ENCODE results near the gene EFHD2. TPM values are rescaled to one million over a fixed set of nuclear protein-coding genes. Genes with fewer than 3 reads are reported as not detected.

The EFHD2 gene
- total RNA-seq, 4 donors from 2014 or later, result 12.1 to 32.5 (median 20.4) TPM

DNA sequence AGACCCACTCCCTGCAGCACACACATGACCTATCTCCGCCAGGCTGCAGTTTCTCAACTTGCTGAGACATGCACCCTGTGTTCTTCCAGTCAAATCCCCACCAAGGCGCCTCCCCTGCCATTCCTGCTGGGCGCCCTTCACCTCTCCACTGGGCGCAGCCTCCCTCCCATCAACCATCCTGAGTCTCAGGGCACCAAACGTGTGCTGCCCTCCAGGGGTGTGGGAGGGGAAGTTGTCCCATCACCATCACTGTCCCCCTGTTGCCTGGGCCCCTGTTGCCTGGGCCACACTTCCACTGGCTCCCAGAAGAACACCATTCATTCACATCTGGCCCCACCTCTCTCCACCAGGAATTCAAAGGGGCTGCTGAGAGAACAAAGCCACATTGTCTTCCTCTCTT, 44.9 kb upstream of the EFHD2 start:
- Histone ChIP-seq H3K4me3 (no peak overlapping the region), H3K36me3 (no peaks in the 10 kb centered on the region), H3K9me3 (no peaks in the 10 kb centered on the region), H3K4me1 (no peaks in the 10 kb centered on the region), H3K27me3 (no peaks in the 10 kb centered on the region), H3K27ac (no peak overlapping the region)
- DNase-seq, result no peak
- intact Hi-C loops (cut with DNase I; ENCODE audit: low total_unique reads), result no loop called here
- TF ChIP-seq CTCF (IDR thresholded peaks at IDR 0.05) (no peak), POLR2A (IDR thresholded peaks at IDR 0.05) (no peak)

GRCh38 chr1:15368888-15369287, 40.8 kb upstream of the EFHD2 start:
- intact Hi-C loops (cut with DNase I; ENCODE audit: low total_unique reads), result no loop called here
- H3K9me3 ChIP-seq, result no peaks in the 10 kb centered on the region
- no peak for DNase-seq
- TF ChIP-seq POLR2A (IDR thresholded peaks at IDR 0.05) (no peak), CTCF (IDR thresholded peaks at IDR 0.05) (no peak)
- no peak overlapping the region for H3K27ac ChIP-seq
- H3K4me1 ChIP-seq, result peaks cover 0 to 6% of the 10 kb centered on the region in 2 donors
- H3K4me3 ChIP-seq, result no peak overlapping the region
- no peaks in the 10 kb centered on the region for H3K27me3 ChIP-seq
- no peaks in the 10 kb centered on the region for H3K36me3 ChIP-seq

DNA sequence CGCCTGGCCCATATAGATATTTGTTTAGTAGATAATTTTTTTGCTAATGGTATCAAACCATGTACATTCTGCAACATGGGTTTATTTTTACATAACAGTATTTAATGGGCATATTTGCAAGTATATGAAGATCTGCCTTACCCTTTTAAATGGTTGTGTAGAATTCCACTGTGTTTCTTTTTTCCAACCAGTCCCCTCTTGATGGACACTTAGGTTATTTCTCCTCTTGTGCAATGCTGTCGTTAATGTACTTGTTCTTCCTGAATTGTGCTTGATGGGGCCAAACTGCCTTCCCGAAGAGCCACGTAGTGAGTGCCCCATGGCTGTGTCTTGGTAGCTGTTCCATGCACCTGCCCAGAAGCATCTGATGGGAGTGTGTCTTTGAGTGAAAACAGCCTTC, 39.4 kb upstream of the EFHD2 start:
- Histone ChIP-seq H3K36me3 (no peaks in the 10 kb centered on the region), H3K4me3 (no peak overlapping the region), H3K9me3 (no peaks in the 10 kb centered on the region), H3K27me3 (no peaks in the 10 kb centered on the region), H3K4me1 (peaks cover 0 to 6% of the 10 kb centered on the region in 2 donors), H3K27ac (no peak overlapping the region)
- no peak for DNase-seq
- intact Hi-C loops (cut with DNase I; ENCODE audit: low total_unique reads), result no loop called here
- TF ChIP-seq POLR2A (IDR thresholded peaks at IDR 0.05) (no peak), CTCF (IDR thresholded peaks at IDR 0.05) (no peak)

DNA sequence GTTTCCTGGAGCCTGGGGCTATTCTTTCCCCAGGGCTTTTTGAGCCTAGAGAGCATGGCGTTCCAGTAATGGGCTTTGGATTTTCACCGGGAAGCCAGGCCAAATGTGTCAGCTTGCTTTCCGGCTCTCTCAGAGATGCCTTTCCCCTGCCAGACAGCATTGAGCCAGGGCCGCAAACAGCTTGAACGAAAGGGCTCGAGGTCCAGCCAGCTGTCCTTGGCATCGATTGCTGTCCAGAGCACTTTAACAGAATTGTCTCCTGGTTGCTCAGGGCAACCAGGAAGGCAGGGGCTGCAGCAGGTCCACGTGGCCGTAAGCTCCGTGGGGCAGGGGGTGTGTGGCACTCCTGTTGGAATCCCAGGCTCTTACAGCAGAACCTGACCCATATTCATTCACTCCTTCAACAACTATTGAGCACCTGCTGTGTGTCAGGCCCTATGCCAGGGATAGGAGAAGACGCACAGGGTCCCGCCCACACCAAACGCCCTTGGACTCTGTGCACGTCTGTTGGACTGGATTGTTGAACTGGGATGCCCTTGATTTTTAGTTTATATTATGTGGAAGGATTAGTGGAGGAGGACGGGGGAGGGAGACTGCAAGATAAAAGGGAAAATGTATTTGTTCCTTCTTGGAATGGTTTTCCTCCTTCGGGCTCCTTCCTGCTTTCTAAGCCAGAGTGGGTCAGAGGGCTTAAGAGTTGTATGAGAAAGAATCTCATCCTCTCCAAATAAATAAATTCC, 38.7 kb upstream of the EFHD2 start:
- H3K9me3 ChIP-seq, result no peaks in the 10 kb centered on the region
- intact Hi-C loops (cut with DNase I; ENCODE audit: low total_unique reads), result no loop called here
- H3K27me3 ChIP-seq, result no peaks in the 10 kb centered on the region
- peak; percentile 28 to 47 for DNase-seq
- peaks cover 0 to 6% of the 10 kb centered on the region in 2 donors for H3K4me1 ChIP-seq
- H3K27ac ChIP-seq, result no peak overlapping the region
- no peak overlapping the region for H3K4me3 ChIP-seq
- TF ChIP-seq CTCF (IDR thresholded peaks at IDR 0.05) (no peak), POLR2A (IDR thresholded peaks at IDR 0.05) (no peak)
- H3K36me3 ChIP-seq, result no peaks in the 10 kb centered on the region

GRCh38 chr1:15371610-15372545, 37.8 kb upstream of the EFHD2 start:
- TF ChIP-seq CTCF (IDR thresholded peaks at IDR 0.05) (no peak), POLR2A (IDR thresholded peaks at IDR 0.05) (no peak)
- Histone ChIP-seq H3K36me3 (no peaks in the 10 kb centered on the region), H3K4me1 (peaks cover 0 to 6% of the 10 kb centered on the region in 2 donors), H3K27ac (no peak overlapping the region), H3K27me3 (no peaks in the 10 kb centered on the region), H3K9me3 (no peaks in the 10 kb centered on the region), H3K4me3 (no peak overlapping the region)
- intact Hi-C loops (cut with DNase I; ENCODE audit: low total_unique reads), result no loop called here
- no peak for DNase-seq
